WI38 (cell line): Measurements from ENCODE around the gene SLC35F3.

Experiments
- H3K4me3 ChIP-seq: 2 replicates; pipeline ENCODE4 v1.5.1; 2011; ENCODE audit warnings: low read depth, mild to moderate bottlenecking, control low read depth, low read length
- TF ChIP-seq, protein P1 (sequence below): IDR thresholded peaks from 2 replicates; pipeline ENCODE4 v1.5.1; 2012; ENCODE audit warnings: low read depth, mild to moderate bottlenecking, control low read depth, low read length

Gene SLC35F3

DNA sequence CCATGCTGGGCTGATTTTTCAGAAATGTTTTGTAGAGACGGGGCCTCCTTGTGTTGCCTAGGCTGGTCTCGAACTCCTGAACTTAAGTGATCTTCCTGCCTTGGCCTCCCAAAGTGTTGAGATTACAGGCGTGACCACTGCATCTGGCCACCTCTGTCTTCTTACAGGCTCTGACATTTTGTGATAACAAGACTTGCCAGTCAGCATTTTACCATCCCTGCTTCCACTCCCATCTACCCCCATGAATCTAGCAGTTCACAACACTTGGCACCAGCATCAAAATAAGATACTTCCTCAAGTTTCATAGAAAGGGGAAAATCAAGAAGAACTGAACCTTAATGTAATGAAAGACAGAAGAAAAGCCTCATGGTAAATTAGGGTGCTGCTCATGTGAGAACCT, 32.4 kb downstream of the SLC35F3 start:
- TF ChIP-seq, protein P1, sequence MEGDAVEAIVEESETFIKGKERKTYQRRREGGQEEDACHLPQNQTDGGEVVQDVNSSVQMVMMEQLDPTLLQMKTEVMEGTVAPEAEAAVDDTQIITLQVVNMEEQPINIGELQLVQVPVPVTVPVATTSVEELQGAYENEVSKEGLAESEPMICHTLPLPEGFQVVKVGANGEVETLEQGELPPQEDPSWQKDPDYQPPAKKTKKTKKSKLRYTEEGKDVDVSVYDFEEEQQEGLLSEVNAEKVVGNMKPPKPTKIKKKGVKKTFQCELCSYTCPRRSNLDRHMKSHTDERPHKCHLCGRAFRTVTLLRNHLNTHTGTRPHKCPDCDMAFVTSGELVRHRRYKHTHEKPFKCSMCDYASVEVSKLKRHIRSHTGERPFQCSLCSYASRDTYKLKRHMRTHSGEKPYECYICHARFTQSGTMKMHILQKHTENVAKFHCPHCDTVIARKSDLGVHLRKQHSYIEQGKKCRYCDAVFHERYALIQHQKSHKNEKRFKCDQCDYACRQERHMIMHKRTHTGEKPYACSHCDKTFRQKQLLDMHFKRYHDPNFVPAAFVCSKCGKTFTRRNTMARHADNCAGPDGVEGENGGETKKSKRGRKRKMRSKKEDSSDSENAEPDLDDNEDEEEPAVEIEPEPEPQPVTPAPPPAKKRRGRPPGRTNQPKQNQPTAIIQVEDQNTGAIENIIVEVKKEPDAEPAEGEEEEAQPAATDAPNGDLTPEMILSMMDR = no peak
- H3K4me3 ChIP-seq = no peak overlapping the region

DNA sequence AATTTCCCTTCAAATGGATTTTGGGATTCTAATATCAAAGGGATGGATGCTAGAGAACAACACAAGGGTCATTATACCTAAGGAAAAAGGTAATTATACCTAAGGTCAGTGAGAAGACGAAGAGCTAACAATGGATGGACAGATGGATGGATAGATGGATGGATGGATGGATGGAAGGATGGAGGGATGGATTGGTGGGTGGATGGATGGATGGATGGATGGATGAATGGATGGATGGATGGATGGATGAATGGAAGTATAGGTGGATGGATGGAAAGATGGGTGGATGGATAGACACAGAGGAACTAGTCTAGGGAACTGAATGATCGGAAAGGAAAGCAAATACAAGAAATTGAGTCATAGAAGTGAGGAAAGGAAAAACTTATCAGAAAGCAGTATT, 34.0 kb downstream of the SLC35F3 start:
- no peak overlapping the region for H3K4me3 ChIP-seq
- TF ChIP-seq, protein P1 = no peak

DNA sequence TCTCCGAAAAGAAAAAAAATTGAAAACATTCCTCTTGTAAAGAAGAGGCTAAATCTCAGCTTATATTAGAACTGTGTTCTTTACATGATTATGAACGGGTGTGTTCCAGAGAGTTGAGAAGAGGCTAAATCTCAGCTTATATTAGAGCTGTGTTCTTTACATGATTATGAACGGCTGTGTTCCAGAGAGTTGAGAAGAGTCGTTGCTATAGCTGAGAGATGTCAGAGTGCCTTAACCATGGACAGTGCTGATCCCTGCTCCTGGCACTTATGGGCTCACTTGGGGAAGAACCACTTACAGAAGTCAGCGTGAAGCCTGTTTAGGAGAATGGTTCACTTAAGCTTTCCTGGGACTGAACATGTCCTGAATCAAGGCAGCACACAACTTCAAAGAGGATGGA, 35.0 kb downstream of the SLC35F3 start:
- H3K4me3 ChIP-seq = no peak overlapping the region
- TF ChIP-seq, protein P1 = no peak

DNA sequence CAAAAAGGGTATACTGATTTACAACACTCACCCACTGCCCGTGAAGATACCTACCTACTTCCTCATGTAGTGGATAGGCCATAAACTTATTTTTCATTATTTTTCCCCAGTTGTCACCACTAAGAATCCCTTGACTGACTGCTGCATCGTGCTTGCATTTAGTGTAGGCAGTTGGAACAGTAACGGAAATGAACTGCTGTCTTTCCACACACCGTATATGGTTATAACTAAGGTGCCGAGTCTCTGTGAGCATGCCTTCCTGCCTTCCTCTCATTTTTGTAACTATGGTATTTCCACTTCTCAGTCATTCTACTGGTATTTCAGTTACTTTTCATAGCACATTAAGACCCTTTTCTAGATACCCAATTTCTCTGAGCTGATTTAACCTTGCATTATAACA, 36.4 kb downstream of the SLC35F3 start:
- TF ChIP-seq, protein P1 = no peak
- H3K4me3 ChIP-seq = no peak overlapping the region

DNA sequence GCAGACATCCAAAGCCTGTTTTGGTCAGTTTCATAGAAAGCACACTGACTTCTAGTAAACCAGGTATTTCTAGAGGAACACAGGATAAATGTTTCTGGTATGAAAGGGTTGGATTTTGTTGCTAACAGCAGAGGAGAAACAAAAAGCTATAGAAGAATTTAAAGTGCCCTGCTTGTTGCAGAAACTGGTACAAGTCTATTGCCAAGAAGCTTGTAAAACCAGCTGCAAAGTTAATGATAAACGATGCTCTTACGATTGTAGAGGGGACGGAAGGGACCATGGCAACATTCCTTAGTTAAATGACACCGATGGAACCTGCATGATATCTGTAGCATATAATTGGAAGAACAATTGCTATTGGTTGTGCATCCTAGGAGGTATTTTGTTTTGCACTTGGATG, 40.1 kb downstream of the SLC35F3 start:
- H3K4me3 ChIP-seq = no peak overlapping the region
- TF ChIP-seq, protein P1 = no peak

DNA sequence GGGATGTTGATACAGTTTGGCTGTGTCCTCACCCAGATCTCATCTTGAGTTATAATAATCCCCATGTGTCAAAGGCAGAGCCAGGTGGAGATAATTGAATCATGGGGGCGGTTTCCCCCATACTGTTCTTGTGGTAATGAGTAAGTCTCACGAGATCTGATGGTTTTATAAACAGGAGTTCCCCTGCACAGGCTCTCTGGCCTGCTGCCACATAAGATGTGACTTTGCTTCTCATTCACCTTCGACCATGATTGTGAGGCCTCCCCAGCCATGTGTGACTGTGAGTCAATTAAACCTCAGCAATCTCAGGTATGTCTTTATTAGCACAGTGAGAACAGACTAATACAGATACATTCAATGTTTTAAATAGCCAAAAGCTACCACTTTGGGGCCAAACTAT, 41.1 kb downstream of the SLC35F3 start:
- H3K4me3 ChIP-seq = no peak overlapping the region
- TF ChIP-seq, protein P1 = no peak

DNA sequence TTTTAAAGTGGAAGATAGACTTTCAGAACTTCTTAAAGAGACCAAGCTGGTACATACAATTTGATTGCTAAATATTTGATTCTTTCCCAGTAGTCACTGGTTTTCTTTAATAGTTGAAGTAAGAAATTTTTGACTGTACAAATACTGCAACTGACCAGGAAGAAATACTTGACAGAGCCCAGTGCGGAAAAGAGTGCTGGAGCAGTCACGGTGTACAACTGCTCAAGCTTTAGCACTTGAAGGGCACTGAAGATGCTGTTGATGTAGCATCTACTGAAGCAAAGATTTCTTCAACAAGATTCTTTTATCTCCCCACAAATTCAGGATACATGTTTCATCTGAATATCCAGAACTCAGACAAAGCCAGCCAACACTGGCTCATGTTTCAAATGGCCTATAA, 41.5 kb downstream of the SLC35F3 start:
- no peak overlapping the region for H3K4me3 ChIP-seq
- TF ChIP-seq, protein P1 = no peak
